Measurements from ENCODE around the gene SIAE. TPM values are rescaled to one million over a fixed set of nuclear protein-coding genes. Genes with fewer than 3 reads are reported as not detected.

Gene SIAE
- total RNA-seq, 1 experiment from 2014 or later, result 11.2 TPM

GRCh38 chr11:124661553-124661952, 12.0 kb downstream of the SIAE start:
- ChIA-PET CTCF (no interaction called here), POLR2A (ENCODE audit: low non-redundant PET) (no interaction called here)
- no peak for DNase-seq (ENCODE audit: low spot score)
- Histone ChIP-seq H3K9me3 (ENCODE audit: low read depth, low read length, poor library complexity, severe bottlenecking) (no peaks in the 10 kb centered on the region), H3K36me3 (ENCODE audit: insufficient read depth, low read length, poor library complexity, severe bottlenecking) (no peaks in the 10 kb centered on the region), H3K4me1 (ENCODE audit: insufficient read depth, low read length, poor library complexity, severe bottlenecking) (peaks cover 18% of the 10 kb centered on the region), H3K27ac (ENCODE audit: low read depth, low read length, poor library complexity, severe bottlenecking) (no peak overlapping the region), H3K4me3 (ENCODE audit: low read depth, low read length, poor library complexity, severe bottlenecking) (no peak overlapping the region), H3K27me3 (replicated peaks; ENCODE audit: insufficient read depth, low read depth, low read length, poor library complexity) (no peaks in the 10 kb centered on the region)
- BruUV-seq (replicated peaks), result no TSS peak
- intact Hi-C loops (cut with micrococcal nuclease; ENCODE audit: unreplicated experiment), result no loop called here
- TF ChIP-seq CTCF (conservative IDR thresholded peaks at IDR 0.05; ENCODE audit: low read depth, low read length) (no peak), EZH2 (IDR thresholded peaks at IDR 0.05; ENCODE audit: borderline replicate concordance, low read depth, low read length, poor library complexity, severe bottlenecking) (no peak)

- Histone ChIP-seq H3K9me3 (ENCODE audit: low read depth, low read length, poor library complexity, severe bottlenecking) (no peaks in the 10 kb centered on the region), H3K4me1 (ENCODE audit: insufficient read depth, low read length, poor library complexity, severe bottlenecking) (peaks cover 19% of the 10 kb centered on the region), H3K4me3 (ENCODE audit: low read depth, low read length, poor library complexity, severe bottlenecking) (no peak overlapping the region), H3K27ac (ENCODE audit: low read depth, low read length, poor library complexity, severe bottlenecking) (no peak overlapping the region), H3K27me3 (replicated peaks; ENCODE audit: insufficient read depth, low read depth, low read length, poor library complexity) (no peaks in the 10 kb centered on the region), H3K36me3 (ENCODE audit: insufficient read depth, low read length, poor library complexity, severe bottlenecking) (no peaks in the 10 kb centered on the region)
- TF ChIP-seq EZH2 (IDR thresholded peaks at IDR 0.05; ENCODE audit: borderline replicate concordance, low read depth, low read length, poor library complexity, severe bottlenecking) (no peak), CTCF (conservative IDR thresholded peaks at IDR 0.05; ENCODE audit: low read depth, low read length) (no peak)
- POLR2A ChIA-PET (ENCODE audit: low non-redundant PET), result no interaction called here
- DNase-seq (ENCODE audit: low spot score), result no peak
- CTCF ChIA-PET, result no interaction called here
- no TSS peak for BruUV-seq (replicated peaks)
- intact Hi-C loops (cut with micrococcal nuclease; ENCODE audit: unreplicated experiment), result no loop called here
These were observed 14.6 kb downstream of the SIAE start for GRCh38 chr11:124658986-124659385.

GRCh38 chr11:124658501-124658900, 15.0 kb downstream of the SIAE start:
- Histone ChIP-seq H3K4me3 (ENCODE audit: low read depth, low read length, poor library complexity, severe bottlenecking) (no peak overlapping the region), H3K4me1 (ENCODE audit: insufficient read depth, low read length, poor library complexity, severe bottlenecking) (peaks cover 19% of the 10 kb centered on the region), H3K9me3 (ENCODE audit: low read depth, low read length, poor library complexity, severe bottlenecking) (no peaks in the 10 kb centered on the region), H3K27ac (ENCODE audit: low read depth, low read length, poor library complexity, severe bottlenecking) (no peak overlapping the region), H3K36me3 (ENCODE audit: insufficient read depth, low read length, poor library complexity, severe bottlenecking) (no peaks in the 10 kb centered on the region), H3K27me3 (replicated peaks; ENCODE audit: insufficient read depth, low read depth, low read length, poor library complexity) (no peaks in the 10 kb centered on the region)
- no peak for DNase-seq (ENCODE audit: low spot score)
- TF ChIP-seq EZH2 (IDR thresholded peaks at IDR 0.05; ENCODE audit: borderline replicate concordance, low read depth, low read length, poor library complexity, severe bottlenecking) (no peak), CTCF (conservative IDR thresholded peaks at IDR 0.05; ENCODE audit: low read depth, low read length) (no peak)
- intact Hi-C loops (cut with micrococcal nuclease; ENCODE audit: unreplicated experiment), result no loop called here
- BruUV-seq (replicated peaks), result no TSS peak
- CTCF ChIA-PET, result no interaction called here
- POLR2A ChIA-PET (ENCODE audit: low non-redundant PET), result no interaction called here

Data from A673 (cell line).